Activated T-cell treated with anti-CD3 and anti-CD28 coated beads for 24 hours (primary cell): ENCODE results near the gene SLCO2A1.

ENCODE experiments used
- DNase-seq: peaks from one replicate; pipeline ENCODE4 v3.0.0-alpha.2; 2020; ENCODE audit warnings: low read depth

The SLCO2A1 gene

DNA sequence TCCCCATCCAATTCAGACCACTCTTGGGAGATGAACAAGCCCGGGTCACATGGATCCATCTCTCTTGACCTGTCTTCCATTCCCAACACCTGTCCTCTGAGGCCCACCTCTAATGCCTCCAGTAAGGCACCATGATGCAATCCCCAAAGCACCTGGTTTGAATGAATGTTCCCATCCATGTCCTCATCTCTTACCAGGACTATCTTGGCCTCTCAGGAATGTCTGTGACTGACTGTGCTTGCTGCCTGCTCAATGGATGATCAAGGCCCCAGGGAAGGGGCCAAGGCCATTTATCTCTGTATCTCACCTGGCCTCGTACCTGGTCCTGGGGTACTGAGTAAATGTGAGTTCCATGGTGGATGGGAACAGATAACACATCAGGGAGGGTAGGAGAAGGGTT lies 49.7 kb downstream of the SLCO2A1 start:
- DNase-seq = no peak

- no peak for DNase-seq
Observed at GRCh38 chr3:133979553-133979952, 50.2 kb downstream of the SLCO2A1 start.

DNA sequence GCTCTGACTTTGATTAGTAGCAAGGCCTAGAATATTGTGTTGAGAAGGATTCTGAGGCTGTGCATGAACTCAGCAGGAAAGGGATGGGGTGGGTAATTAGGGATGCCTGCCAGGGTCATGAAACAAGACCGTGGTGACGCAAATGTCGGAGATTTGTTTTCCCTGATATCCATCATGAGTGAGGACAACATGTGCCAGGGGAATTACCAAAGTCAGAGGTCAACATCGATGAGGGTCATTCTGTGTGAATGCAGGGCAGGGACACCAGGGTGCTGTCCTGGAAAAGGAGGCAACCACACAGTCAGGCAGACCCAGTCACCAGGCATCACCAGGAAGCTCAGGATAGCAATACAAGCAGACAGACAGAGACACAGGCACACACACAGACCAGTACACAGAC lies 52.2 kb downstream of the SLCO2A1 start:
- no peak for DNase-seq

DNA sequence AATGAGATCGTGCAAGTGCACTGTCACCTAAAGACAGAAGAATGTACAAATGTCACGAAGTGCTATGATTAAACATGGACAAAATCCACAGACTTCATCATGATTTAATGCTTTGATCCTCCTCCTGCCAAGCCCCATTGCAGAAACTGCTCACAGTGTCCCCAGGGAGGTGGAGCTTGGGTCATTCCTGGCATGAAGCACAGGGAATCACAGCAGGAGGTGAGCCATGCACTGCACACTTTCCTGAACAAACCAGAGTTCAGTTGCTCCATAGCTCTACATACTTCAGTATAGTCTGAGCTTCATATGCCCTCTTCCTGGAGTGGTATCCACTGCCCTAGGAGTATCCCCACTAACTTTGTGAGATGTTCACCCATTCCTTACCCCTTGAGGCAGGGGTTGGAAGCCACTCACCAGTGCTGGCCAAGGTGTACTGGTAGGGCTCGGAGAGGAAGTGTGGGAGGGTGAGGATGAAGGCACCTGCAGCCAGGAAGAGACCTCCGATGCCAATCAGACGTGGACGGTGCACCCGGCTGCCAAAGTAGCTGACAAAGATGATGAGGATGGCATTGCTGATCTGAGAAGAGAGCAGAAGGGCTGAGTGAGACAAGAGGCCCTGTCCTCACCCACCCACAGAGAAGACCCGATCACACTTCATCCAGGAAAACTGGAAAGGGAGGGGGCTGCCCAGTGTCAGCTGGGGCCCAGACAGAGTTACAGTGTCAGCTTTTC lies 56.3 kb downstream of the SLCO2A1 start:
- no peak for DNase-seq

DNA sequence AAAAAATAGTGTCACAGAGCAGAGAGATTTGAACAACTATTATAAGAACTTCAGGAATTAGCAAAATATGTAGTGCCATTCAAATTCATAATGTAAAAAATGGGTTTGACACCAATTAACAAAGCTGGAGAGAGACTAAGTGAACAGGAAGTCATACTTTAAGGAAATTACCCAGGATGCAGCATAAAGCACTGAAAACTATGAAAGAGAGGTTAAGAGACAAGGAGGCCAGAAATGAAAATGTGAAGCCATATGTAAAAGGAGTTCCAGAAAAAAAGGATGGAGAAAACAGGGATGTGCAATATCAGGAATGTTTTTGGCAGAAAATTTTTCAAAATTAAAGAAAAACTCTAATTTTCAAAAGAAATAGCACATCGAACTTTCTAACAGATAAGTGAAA lies 57.6 kb downstream of the SLCO2A1 start:
- no peak for DNase-seq

DNA sequence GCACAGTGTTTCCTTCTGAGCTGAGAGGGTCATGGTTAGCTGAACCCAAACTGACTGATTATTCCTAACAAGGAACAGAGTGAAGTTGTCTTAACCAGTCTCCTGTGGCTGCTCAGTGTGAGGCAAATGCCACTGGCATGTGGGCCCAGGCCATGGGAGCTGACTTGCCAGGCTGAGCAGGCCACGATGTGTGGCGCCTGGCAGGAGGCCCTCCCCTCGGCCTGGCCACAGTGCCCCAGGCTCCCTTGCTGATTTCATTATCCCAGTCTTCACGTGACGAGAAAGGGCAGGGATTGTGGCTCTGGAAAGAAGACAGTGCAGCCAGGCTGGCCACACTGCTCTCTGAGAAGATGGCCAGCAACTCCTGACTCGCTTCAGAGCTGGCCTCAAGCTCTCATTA lies 58.8 kb downstream of the SLCO2A1 start:
- DNase-seq = no peak

DNA sequence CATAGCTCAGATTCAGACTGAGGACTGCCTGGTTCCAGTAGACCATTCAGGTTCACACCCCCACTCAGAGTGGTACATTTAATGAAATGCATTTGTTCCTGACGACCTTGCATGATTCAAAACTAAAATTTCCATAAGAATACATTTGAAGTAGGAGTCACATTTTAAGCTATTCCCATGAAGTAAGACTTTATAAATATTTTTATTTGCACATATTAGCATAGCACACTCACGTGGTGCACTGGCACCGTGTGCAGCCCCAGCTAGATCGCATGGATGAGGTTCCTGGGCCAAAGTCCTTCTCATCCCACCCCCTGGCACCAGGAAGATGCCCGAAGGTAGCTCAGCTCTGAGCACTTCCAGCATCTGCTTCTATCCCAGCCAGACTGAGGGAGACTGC lies 59.4 kb downstream of the SLCO2A1 start:
- no peak for DNase-seq

DNA sequence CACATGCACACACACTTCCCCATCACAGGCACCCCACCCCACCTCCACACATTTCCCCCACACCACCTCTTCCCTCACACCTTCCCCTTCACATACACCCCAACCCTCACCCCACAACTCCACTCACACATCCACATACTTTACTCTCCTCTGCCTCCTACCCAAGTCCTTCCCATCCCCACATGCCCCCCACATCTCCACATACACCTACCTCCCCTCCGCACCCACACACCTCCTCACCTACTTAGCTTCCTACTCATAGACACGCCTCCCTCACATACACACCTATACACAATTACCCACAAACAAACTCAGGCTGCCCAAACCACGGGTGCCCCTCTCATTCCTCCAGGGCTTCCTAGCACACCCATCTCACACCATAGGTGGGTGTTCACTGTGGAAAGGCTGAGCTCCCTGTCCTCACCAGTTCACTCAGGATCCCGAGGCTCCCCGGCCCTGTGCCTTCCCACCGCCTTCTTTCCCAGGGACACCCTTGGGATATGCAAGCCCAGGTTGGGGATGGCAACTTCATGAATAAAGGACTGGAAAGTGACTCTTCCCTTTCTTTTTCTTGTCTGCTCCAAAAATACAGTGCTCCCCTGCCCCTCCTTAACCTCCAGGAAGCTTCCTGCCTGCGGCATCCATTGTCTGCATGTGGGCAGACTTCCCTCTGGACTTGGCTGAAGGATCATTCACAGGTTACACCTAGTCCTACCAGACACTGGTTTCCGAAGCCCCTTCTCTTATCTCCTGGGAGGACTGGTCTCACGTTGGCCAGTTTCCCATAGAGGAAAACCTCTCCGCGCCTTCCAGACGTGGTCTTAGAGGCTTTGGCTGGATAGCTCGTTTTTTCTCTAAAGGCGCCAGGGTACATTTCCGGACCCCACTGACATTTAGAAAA lies 61.5 kb downstream of the SLCO2A1 start:
- no peak for DNase-seq

- DNase-seq = no peak
Observed at GRCh38 chr3:133966954-133967353, 62.8 kb downstream of the SLCO2A1 start.

GRCh38 chr3:133965906-133966305 lies 63.8 kb downstream of the SLCO2A1 start:
- no peak for DNase-seq

- no peak for DNase-seq
Observed at GRCh38 chr3:133965013-133965570, 64.6 kb downstream of the SLCO2A1 start.

- DNase-seq = no peak
Observed at GRCh38 chr3:133964547-133964946, 65.2 kb downstream of the SLCO2A1 start.

- DNase-seq = no peak
Observed at GRCh38 chr3:133963657-133964396, 65.9 kb downstream of the SLCO2A1 start.

DNA sequence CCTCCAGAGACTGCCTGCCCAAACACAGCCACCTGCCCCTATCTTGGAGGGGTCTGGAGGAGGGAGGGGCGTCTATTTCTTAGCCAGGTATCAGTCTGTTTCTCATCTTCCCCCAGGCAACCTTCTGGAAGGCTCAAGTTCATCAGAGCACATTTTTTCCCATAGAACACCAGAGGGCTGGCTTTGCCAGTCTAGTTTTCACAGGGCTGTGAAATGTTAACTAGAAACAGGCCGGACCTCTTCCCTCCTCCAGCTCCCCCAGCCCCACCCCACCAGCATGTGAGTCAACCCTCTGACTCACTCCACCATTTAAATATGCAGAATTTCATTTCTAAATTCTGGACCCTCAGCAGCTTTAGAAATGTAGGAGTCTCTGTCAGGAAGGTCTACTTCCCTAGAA lies 66.9 kb downstream of the SLCO2A1 start:
- no peak for DNase-seq

GRCh38 chr3:133958071-133958805 lies 71.5 kb downstream of the SLCO2A1 start:
- no peak for DNase-seq

DNA sequence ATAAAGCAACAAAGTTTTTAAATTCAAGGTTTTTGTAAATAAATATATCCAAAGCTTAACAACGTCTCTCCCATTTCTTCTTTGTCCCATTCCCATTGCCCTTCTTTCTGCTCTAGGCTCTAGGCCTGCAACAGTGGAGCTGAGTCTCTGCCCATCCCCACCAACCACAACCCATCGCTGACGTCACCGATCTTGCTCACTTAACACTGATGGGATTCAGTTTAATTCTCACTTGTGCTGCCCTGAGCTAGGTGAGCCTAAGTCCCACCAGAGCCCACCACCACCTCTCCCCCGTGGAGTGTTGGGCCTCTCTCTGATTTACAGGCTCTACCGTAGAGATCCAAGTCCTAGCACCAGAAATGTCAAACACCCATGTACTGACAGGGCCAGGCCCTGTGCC lies 72.7 kb downstream of the SLCO2A1 start:
- DNase-seq = no peak

DNA sequence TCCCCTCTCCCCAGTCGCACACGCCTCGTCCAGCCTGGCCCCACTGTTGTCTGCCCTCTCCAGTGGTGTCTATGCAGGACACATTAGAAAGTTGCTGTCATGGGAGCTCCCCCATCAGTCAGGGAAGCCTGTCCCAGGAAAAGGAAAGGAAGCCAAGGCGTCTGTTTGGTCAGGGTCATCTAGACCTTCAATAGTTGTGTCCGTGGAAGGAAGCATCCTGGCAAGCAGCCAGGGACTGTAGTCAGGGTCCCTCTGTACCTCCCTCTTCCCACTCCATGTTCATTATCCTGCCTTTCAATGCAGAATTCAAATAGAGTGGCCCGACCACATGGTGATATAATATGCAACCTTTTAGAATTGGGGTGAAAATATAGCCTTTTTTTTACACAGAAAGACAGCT lies 73.4 kb downstream of the SLCO2A1 start:
- no peak for DNase-seq

GRCh38 chr3:133955892-133956291 lies 73.8 kb downstream of the SLCO2A1 start:
- no peak for DNase-seq

DNA sequence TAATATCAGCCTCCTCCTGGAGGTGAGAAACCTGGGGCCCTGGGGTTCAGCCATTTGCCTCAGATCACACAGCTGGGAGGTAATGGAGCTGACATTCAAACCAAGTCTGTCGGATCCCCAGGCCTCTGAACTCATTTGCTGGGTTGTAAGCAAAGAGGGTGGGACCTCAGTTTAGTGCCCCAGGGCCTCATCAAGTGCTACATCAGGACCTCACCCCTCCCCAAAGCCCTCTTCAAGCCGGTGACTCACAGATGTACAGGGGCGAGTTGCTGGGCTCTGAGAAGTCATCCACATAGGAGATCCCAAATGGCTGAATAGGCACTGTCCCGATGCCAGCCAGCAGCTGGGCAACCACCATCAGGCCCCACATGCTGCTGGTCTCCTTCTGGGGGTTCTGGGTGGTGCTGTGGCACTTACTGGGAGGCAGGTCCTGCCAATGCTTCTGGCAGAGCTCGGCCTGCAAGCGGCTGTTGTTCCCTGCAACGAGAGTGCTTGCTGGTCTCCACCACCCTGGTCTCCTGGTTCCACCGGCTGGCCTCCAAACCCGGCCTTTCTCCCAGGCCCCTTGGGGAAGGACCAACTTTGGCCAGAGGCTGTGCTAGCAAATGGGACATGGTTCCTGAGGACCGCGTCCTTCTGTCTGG lies 74.9 kb downstream of the SLCO2A1 start:
- no peak for DNase-seq

GRCh38 chr3:133953297-133953696 lies 76.4 kb downstream of the SLCO2A1 start:
- no peak for DNase-seq

- DNase-seq = no peak
Observed at GRCh38 chr3:133949438-133949837, 80.3 kb downstream of the SLCO2A1 start.
